SU-DHL-6 (cell line): ENCODE measurements around the gene RETN.

Experiments
- H2AFZ ChIP-seq: fragments of 200-600 bp; sonication (generic); 2 replicates; pipeline ENCODE4 v1.6.1; 2014; ENCODE audit warnings: low read depth, mild to moderate bottlenecking, moderate library complexity, mixed read lengths, antibody characterized with exemption, low read length; ENCODE audit not compliant: severe bottlenecking
- H3F3A ChIP-seq: fragments of 200-600 bp; shearing (Covaris generic); 2 replicates; pipeline ENCODE4 v1.6.0; 2016; ENCODE audit warnings: antibody characterized with exemption, mild to moderate bottlenecking; ENCODE audit not compliant: insufficient read depth
- H3K27ac ChIP-seq: fragments of 200-600 bp; sonication (generic); 2 replicates; pipeline ENCODE4 v1.5.1; 2016; ENCODE audit warnings: low read depth, mild to moderate bottlenecking, low read length, moderate library complexity, mixed read lengths
- H3K27me3 ChIP-seq: fragments of 200-600 bp; sonication (generic), shearing (Covaris generic); 2 replicates; pipeline ENCODE4 v1.6.0; 2014; ENCODE audit warnings: mild to moderate bottlenecking, low read length
- H3K36me3 ChIP-seq: fragments of 200-600 bp; sonication (generic); 2 replicates; pipeline ENCODE4 v1.6.1; 2014; ENCODE audit warnings: mild to moderate bottlenecking, low read length, mixed read lengths
- H3K4me2 ChIP-seq: fragments of 300-600, 200-600 bp; shearing (Covaris generic), sonication (generic); 2 replicates; pipeline ENCODE4 v1.6.0; 2014; ENCODE audit warnings: low read length, low read depth, mild to moderate bottlenecking; ENCODE audit not compliant: poor library complexity, severe bottlenecking
- H3K4me3 ChIP-seq: fragments of 200-600 bp; sonication (generic); 2 replicates; pipeline ENCODE4 v1.5.1; 2014; ENCODE audit warnings: antibody characterized with exemption, low read length, mild to moderate bottlenecking, mixed read lengths; ENCODE audit not compliant: insufficient read depth, poor library complexity, severe bottlenecking
- H3K79me2 ChIP-seq: fragments of 200-600 bp; sonication (generic); 2 replicates; pipeline ENCODE4 v1.6.1; 2014; ENCODE audit warnings: mild to moderate bottlenecking, low read length, moderate library complexity; ENCODE audit not compliant: insufficient read depth
- H3K9ac ChIP-seq: fragments of 200-600 bp; sonication (generic); 2 replicates; pipeline ENCODE4 v1.7.0; 2014; ENCODE audit warnings: mild to moderate bottlenecking, low read length
- H3K9me2 ChIP-seq: fragments of 200-600 bp; sonication (generic); replicated peaks from 2 replicates; pipeline ENCODE4 v1.6.1; 2014; ENCODE audit warnings: low read length; ENCODE audit not compliant: insufficient read depth
- H3K9me3 ChIP-seq: fragments of 200-600 bp; sonication (generic); 2 replicates; pipeline ENCODE4 v1.6.1; 2014; ENCODE audit warnings: low read length, mixed read lengths; ENCODE audit not compliant: insufficient read depth
- H4K20me1 ChIP-seq: fragments of 200-600 bp; sonication (generic); 2 replicates; pipeline ENCODE4 v1.6.1; 2014; ENCODE audit warnings: low read depth, mild to moderate bottlenecking, antibody characterized with exemption, low read length, moderate library complexity, mixed read lengths
- CTCF ChIP-seq: fragments of 200-600 bp; sonication (generic); IDR thresholded peaks from one replicate; pipeline ENCODE4 v1.5.1; 2017; ENCODE audit warnings: antibody characterized with exemption, mild to moderate bottlenecking, low read length, moderate library complexity; ENCODE audit not compliant: insufficient read depth, poor library complexity, severe bottlenecking
- EZH2phosphoT487 ChIP-seq: fragments of 200-600 bp; sonication (generic), shearing (Covaris generic); conservative IDR thresholded peaks from 2 replicates; pipeline ENCODE4 v1.6.1; 2018; ENCODE audit warnings: mild to moderate bottlenecking, antibody characterized with exemption, low read length, moderate library complexity, mixed read lengths

RETN gene

GRCh38 chr19:7701654-7702457 lies 33.0 kb downstream of the RETN start, which contains the start of gene FCER2:
FCER2 (minus strand) TSS chr19:7702131; CDS start chr19:7699760, 2,371 bp downstream.
- H3K9ac ChIP-seq = no peak within 1 kb of the TSS

GRCh38 chr19:7703332-7703731 lies 34.5 kb downstream of the RETN start:
- Histone ChIP-seq H2AFZ (no peak overlapping the region), H3K79me2 (no peaks in the 10 kb centered on the region), H3K4me2 (no peak overlapping the region), H3K27me3 (no peaks in the 10 kb centered on the region), H3F3A (no peaks in the 10 kb centered on the region), H3K27ac (no peak overlapping the region), H3K4me3 (no peak overlapping the region), H3K9me2 (no peaks in the 10 kb centered on the region), H3K36me3 (no peaks in the 10 kb centered on the region), H4K20me1 (no peaks in the 10 kb centered on the region), H3K9me3 (no peaks in the 10 kb centered on the region), H3K9ac (no peak overlapping the region)
- TF ChIP-seq CTCF = no peak
- no peak for TF ChIP-seq EZH2phosphoT487

More at GRCh38 chr19:7701654-7702457, 33.0 kb downstream of the RETN start, which contains the start of gene FCER2:
- no peaks in the 10 kb centered on the region for H3K79me2 ChIP-seq
- H3K9me3 ChIP-seq = no peaks in the 10 kb centered on the region
- H4K20me1 ChIP-seq = no peaks in the 10 kb centered on the region
- H3F3A ChIP-seq = no peaks in the 10 kb centered on the region
- H3K4me3 ChIP-seq = no peak within 1 kb of the TSS
- TF ChIP-seq EZH2phosphoT487 (no peak), CTCF (no peak)
- no peaks in the 10 kb centered on the region for H3K36me3 ChIP-seq
- no peaks in the 10 kb centered on the region for H3K27me3 ChIP-seq
- no peak within 1 kb of the TSS for H3K27ac ChIP-seq
- H3K9me2 ChIP-seq = no peaks in the 10 kb centered on the region
- no peak within 1 kb of the TSS for H3K4me2 ChIP-seq
- no peak within 1 kb of the TSS for H2AFZ ChIP-seq

- no peak overlapping the region for H3K27ac ChIP-seq
- H3K4me2 ChIP-seq = no peak overlapping the region
- H3K9ac ChIP-seq = no peak overlapping the region
- H2AFZ ChIP-seq = no peak overlapping the region
- H3K36me3 ChIP-seq = no peaks in the 10 kb centered on the region
- no peaks in the 10 kb centered on the region for H3K79me2 ChIP-seq
- H4K20me1 ChIP-seq = no peaks in the 10 kb centered on the region
- no peaks in the 10 kb centered on the region for H3K9me2 ChIP-seq
- H3K27me3 ChIP-seq = no peaks in the 10 kb centered on the region
- H3K4me3 ChIP-seq = no peak overlapping the region
- H3F3A ChIP-seq = no peaks in the 10 kb centered on the region
- no peaks in the 10 kb centered on the region for H3K9me3 ChIP-seq
- no peak for TF ChIP-seq CTCF
- TF ChIP-seq EZH2phosphoT487 = no peak
These were observed 35.6 kb downstream of the RETN start for GRCh38 chr19:7704280-7705060.
